ENCODE measurements around the gene ERCC6L2.

ERCC6L2 gene

DNA sequence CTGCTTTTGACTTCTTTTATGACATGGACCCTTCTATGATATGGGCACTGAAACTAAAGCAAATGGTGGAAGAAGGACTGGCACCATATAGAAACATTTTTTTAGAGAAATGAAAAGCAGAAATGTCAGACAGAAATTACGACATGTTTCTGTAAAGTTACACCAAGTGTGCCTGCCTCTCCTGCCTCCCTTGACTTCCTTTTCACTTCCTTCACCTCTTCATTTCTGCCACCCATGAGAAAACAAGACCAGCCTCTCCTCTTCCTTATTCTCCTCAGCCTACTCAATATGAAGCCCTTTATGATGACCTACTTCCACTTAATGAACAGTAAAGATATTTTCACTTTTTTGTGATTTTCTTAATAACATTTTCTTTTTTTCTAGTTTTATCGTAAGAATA is 44.5 kb downstream of the ERCC6L2 start:
- no peak for DNase-seq (ENCODE audit: low spot score in 2 of 2)
- H3K27me3 Mint-ChIP-seq = no peaks in the 10 kb centered on the region
- no peak for ATAC-seq (ENCODE audit: low read depth)
- H3K27ac Mint-ChIP-seq = no peak overlapping the region
- H3K4me3 Mint-ChIP-seq = no peak overlapping the region
- no peaks in the 10 kb centered on the region for H3K9me3 Mint-ChIP-seq
- no peaks in the 10 kb centered on the region for H3K4me1 Mint-ChIP-seq
- H3K36me3 Mint-ChIP-seq = peaks cover 23% of the 10 kb centered on the region

DNA sequence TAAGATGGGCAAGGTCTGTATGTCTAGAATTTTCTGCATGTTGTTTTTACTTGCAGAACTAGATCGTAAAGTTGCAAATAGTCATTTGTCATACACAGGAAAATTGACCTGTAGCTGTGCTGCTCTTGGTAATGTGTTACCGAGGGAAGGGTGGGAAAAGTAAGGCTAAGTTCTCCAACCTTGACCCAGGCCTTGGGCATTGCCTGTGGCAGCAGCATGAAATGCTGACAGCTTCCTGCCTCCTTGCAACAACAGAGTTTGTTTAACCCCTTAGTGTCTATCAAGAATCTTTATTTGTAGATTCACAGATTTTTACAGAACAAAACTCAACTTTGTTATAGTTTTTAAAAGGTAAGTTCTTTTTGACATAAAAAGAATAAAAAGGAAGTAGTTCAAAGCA is 48.3 kb downstream of the ERCC6L2 start:
- H3K27ac Mint-ChIP-seq = no peak overlapping the region
- H3K9me3 Mint-ChIP-seq = no peaks in the 10 kb centered on the region
- no peak for ATAC-seq (ENCODE audit: low read depth)
- H3K27me3 Mint-ChIP-seq = no peaks in the 10 kb centered on the region
- H3K4me3 Mint-ChIP-seq = no peak overlapping the region
- no peak for DNase-seq (ENCODE audit: low spot score in 2 of 2)
- peaks cover 25% of the 10 kb centered on the region for H3K36me3 Mint-ChIP-seq
- H3K4me1 Mint-ChIP-seq = no peaks in the 10 kb centered on the region

DNA sequence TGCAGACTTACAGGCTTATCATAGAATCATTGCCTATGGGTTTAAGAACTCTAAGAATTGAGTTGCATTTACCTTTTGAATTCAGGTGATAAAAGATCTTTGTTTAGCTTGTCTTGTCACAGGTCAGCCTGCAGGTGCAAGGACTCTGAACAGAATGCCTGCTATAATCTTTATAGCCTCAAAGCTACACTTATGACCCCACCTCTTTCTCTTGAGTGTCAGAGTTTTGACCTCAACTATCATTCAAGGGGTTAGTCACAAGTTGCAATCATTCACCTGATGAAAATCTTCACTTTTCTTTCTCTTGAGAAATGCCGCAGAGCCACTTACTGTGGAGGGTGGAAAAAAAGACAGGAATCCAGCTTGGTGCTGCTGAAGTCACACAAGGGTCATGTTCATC is 49.5 kb downstream of the ERCC6L2 start:
- H3K27me3 Mint-ChIP-seq = no peaks in the 10 kb centered on the region
- H3K9me3 Mint-ChIP-seq = no peaks in the 10 kb centered on the region
- no peak overlapping the region for H3K4me3 Mint-ChIP-seq
- DNase-seq (ENCODE audit: low spot score in 2 of 2) (no peak), ATAC-seq (ENCODE audit: low read depth) (no peak)
- H3K36me3 Mint-ChIP-seq = peaks cover 25% of the 10 kb centered on the region
- H3K4me1 Mint-ChIP-seq = no peaks in the 10 kb centered on the region
- no peak overlapping the region for H3K27ac Mint-ChIP-seq

DNA sequence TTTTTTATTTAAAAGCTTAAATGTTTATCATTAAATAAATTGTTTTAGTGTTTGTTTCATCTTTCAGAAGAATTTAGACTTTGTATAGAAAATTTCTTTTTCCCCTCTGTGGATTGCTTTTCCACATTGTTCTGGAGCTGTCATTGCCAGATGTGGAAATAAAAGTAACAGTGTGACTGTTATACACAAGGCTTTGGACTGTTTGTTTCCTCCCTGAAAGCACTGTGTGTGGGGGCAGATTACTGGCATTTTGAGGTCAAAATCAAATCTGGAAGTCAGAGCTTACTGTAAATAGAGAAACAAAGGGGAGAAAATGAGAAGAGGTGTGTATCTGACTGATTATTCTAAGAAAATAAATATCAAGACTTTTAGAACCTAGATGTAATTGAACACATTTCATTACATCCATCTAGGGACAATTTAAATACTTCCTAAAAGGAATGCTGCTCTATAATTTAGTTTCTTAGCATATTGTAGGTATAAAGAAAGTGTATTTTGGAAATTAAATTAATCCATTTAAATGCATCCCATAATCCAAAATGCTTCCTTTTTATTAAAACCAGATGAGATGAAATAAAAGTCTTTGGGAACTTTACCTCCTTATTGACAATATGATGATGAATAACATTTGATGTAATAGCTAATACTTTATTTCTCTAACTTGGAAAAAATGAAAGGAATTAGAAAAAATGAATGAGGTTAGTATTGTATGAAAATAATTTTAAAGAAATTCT is 51.9 kb downstream of the ERCC6L2 start:
- H3K36me3 Mint-ChIP-seq = peaks cover 40% of the 10 kb centered on the region
- H3K4me3 Mint-ChIP-seq = no peak overlapping the region
- no peak for DNase-seq (ENCODE audit: low spot score in 2 of 2)
- no peak overlapping the region for H3K27ac Mint-ChIP-seq
- no peaks in the 10 kb centered on the region for H3K27me3 Mint-ChIP-seq
- H3K9me3 Mint-ChIP-seq = no peaks in the 10 kb centered on the region
- no peaks in the 10 kb centered on the region for H3K4me1 Mint-ChIP-seq
- ATAC-seq (ENCODE audit: low read depth) = no peak

DNA sequence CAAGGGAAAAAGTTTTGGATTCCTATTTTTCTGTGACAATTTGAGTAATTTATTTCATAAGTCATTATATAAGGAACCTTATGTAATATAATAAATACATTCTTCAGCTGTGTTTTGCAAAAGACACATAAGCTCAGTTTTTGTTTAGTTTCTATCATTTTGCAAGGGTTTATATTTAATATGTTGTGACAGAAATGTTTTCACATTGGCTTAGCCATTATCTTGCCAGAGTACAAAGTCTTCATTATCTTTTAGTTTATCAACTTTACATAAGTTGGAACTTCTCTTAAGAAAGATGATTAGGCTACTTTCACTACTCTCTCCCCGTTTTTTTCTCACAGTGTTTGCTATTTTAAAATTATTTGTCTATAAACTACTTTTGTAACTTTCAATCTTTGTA is 54.8 kb downstream of the ERCC6L2 start:
- Mint-ChIP-seq H3K4me1 (no peaks in the 10 kb centered on the region), H3K27me3 (no peaks in the 10 kb centered on the region), H3K27ac (no peak overlapping the region), H3K4me3 (no peak overlapping the region), H3K36me3 (peaks cover 44% of the 10 kb centered on the region), H3K9me3 (peaks cover under 1% of the 10 kb centered on the region)
- DNase-seq (ENCODE audit: low spot score in 2 of 2) (no peak), ATAC-seq (ENCODE audit: low read depth) (no peak)

DNA sequence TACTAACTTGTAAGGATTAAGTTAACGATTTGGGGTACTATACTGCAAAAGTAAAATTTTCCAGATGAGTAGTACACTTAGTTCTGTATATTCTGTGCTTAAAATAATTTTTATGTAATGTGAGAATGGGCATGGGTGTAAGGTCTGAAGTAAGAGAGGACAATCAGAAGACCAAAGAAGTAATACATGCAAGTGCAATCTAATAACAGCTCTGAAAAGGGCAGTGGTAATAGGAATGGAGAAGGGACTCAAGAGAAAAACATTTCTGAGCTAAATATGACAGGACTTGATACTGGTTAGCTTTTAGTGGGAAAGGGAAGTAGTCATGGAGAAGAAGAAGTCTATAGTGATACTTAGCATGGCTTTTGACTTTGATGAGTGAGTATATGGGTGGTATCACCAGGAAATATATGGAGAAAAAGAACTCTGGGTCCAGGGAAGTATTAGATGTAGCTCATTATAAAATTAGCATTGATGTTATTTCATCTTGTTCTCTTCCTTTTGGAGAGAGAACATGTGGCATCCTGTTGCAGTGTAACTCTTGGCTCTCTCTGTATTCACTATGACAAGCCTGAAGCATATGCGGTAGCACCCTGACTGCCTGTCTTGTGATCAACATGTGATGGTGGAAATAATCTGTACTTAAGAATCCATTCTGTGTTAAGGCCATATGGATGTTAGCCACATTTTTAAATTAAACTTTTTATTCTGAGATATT is 60.5 kb downstream of the ERCC6L2 start:
- no peaks in the 10 kb centered on the region for H3K4me1 Mint-ChIP-seq
- no peak overlapping the region for H3K27ac Mint-ChIP-seq
- peaks cover 70% of the 10 kb centered on the region for H3K36me3 Mint-ChIP-seq
- DNase-seq (ENCODE audit: low spot score in 2 of 2) (no peak), ATAC-seq (ENCODE audit: low read depth) (no peak)
- H3K4me3 Mint-ChIP-seq = no peak overlapping the region
- H3K9me3 Mint-ChIP-seq = peaks cover 18% of the 10 kb centered on the region
- H3K27me3 Mint-ChIP-seq = no peaks in the 10 kb centered on the region

DNA sequence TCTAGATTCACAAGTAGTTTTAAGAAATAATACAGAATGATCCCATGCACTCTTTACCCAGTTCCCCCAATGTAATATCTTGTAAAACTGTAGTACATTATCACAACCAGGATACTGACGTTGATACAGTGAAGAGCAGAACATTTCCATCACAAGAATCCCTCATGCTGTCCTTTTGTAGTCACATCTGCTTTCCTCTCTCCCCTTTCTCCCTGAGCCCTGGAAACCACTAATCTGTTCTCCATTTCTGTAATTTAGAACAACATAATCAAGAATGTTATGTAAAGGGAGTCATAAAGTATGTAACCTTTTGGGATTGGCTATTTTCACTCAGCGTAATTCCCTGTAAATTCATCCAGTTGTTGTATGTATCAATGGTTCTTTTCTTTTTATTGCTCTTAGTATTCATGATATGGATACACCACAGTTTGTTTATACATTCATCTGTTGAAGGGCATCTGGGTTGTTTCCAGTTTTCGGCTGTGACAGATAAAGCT is 61.1 kb downstream of the ERCC6L2 start:
- Mint-ChIP-seq H3K4me3 (no peak overlapping the region), H3K36me3 (peaks cover 66% of the 10 kb centered on the region), H3K27me3 (no peaks in the 10 kb centered on the region), H3K9me3 (peaks cover 18% of the 10 kb centered on the region), H3K4me1 (no peaks in the 10 kb centered on the region), H3K27ac (no peak overlapping the region)
- DNase-seq (ENCODE audit: low spot score in 2 of 2) (no peak), ATAC-seq (ENCODE audit: low read depth) (no peak)

DNA sequence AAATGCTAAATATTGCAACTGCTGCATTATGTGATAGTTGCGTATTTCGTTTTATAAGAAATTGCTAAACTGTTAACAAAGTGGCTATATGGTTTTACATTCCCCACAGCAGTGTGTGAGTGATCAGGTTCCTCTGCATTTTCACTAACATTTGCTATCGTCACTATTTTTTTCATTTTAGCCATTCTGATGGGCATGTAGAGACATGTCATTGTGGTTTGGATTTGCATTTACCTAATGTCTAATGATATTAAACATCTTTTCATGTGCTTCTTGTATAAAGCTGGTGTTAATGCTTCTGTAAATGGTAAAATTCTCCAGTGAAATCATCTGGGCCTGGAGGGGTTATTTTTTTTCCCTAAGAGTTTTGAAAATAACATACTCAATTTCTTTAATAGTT is 61.6 kb downstream of the ERCC6L2 start:
- Mint-ChIP-seq H3K36me3 (peaks cover 68% of the 10 kb centered on the region), H3K4me1 (no peaks in the 10 kb centered on the region), H3K27me3 (no peaks in the 10 kb centered on the region), H3K27ac (no peak overlapping the region), H3K4me3 (no peak overlapping the region), H3K9me3 (peaks cover 18% of the 10 kb centered on the region)
- ATAC-seq (ENCODE audit: low read depth) = no peak
- no peak for DNase-seq (ENCODE audit: low spot score in 2 of 2)

DNA sequence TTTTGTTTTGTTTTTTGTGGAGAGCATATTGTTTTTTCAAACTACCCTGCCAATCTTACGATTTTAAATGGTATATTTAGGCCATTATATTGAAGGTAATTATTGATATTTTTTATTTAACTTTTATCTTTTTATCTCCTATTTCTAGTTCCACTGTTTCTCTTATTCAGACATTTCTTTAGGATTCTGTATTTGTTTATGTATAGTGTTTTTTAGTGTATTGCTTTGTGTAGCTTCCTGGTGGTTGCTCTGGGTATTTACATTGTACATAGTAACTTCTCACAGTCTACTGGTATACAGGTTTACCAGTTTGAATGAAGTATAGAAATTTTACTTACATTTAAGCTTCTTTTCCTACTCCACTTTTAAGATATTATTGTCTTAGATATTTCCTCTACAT is 63.2 kb downstream of the ERCC6L2 start:
- DNase-seq (ENCODE audit: low spot score in 2 of 2) = no peak
- H3K36me3 Mint-ChIP-seq = peaks cover 69% of the 10 kb centered on the region
- ATAC-seq (ENCODE audit: low read depth) = no peak
- peaks cover 20% of the 10 kb centered on the region for H3K9me3 Mint-ChIP-seq
- no peak overlapping the region for H3K4me3 Mint-ChIP-seq
- no peak overlapping the region for H3K27ac Mint-ChIP-seq
- no peaks in the 10 kb centered on the region for H3K4me1 Mint-ChIP-seq
- no peaks in the 10 kb centered on the region for H3K27me3 Mint-ChIP-seq

DNA sequence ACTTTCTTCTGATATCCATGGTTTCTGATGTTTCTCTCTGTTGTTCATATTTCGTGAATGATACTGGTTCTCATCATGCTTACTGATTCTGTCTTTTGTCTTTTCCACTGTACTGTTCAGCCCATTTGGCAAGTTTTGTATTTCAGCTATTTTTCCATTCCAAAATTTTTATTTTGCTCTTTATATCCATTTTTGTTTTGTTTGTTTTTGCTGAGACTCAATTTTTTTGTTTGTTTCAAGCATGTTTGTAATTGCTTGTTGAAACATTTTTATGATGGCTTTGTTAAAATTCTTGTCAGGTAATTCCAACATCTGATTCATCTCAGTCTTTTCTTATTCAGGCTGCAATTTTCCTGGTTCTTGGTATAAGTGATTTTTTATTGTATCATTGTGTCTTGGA is 64.0 kb downstream of the ERCC6L2 start:
- H3K27ac Mint-ChIP-seq = no peak overlapping the region
- ATAC-seq (ENCODE audit: low read depth) = no peak
- H3K9me3 Mint-ChIP-seq = peaks cover 20% of the 10 kb centered on the region
- H3K4me1 Mint-ChIP-seq = no peaks in the 10 kb centered on the region
- no peak overlapping the region for H3K4me3 Mint-ChIP-seq
- H3K27me3 Mint-ChIP-seq = no peaks in the 10 kb centered on the region
- DNase-seq (ENCODE audit: low spot score in 2 of 2) = no peak
- H3K36me3 Mint-ChIP-seq = peaks cover 75% of the 10 kb centered on the region

DNA sequence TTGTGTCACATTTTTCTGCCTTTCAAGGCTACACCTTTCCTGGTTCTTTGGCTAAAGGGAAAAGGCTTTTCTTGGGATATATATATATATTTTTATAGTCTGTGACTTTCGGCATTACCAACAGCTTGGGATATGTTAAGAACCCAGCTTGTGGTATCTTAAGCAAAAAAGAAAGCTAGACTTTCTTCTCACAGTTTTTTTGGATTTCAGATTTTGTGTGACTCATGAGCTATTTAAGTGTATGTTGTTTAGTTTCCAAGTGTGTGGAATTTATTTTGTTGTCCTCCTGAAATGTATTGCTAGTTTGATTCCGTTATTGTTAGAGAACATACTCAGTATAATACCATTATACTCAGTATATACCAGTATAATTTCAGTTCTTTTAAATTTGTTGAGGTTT is 64.8 kb downstream of the ERCC6L2 start:
- Mint-ChIP-seq H3K4me1 (no peaks in the 10 kb centered on the region), H3K27me3 (no peaks in the 10 kb centered on the region), H3K27ac (no peak overlapping the region), H3K9me3 (peaks cover 21% of the 10 kb centered on the region), H3K36me3 (peaks cover 74% of the 10 kb centered on the region), H3K4me3 (no peak overlapping the region)
- ATAC-seq (ENCODE audit: low read depth) (no peak), DNase-seq (ENCODE audit: low spot score in 2 of 2) (no peak)

DNA sequence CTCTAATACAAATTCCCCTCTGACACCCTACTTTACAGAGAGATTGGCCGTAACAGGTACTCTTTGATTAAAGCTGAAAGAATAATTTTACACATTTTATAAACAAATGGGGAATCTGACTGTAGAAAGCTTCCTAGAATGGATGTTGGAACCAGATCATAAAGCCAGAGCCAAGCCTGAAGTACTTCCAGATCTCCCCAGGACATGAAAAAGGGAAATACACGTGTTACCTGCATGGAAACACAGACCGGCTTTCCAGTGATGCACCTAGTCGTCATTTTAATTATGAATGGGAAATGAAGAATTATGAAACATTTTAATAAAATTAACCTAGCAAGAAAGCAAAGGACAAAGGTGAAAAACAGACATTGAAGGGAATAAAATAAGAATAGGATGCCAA is 66.5 kb downstream of the ERCC6L2 start:
- Mint-ChIP-seq H3K36me3 (peaks cover 68% of the 10 kb centered on the region), H3K4me3 (no peak overlapping the region), H3K27me3 (no peaks in the 10 kb centered on the region), H3K4me1 (no peaks in the 10 kb centered on the region), H3K9me3 (peaks cover 23% of the 10 kb centered on the region), H3K27ac (no peak overlapping the region)
- no peak for ATAC-seq (ENCODE audit: low read depth)
- no peak for DNase-seq (ENCODE audit: low spot score in 2 of 2)

DNA sequence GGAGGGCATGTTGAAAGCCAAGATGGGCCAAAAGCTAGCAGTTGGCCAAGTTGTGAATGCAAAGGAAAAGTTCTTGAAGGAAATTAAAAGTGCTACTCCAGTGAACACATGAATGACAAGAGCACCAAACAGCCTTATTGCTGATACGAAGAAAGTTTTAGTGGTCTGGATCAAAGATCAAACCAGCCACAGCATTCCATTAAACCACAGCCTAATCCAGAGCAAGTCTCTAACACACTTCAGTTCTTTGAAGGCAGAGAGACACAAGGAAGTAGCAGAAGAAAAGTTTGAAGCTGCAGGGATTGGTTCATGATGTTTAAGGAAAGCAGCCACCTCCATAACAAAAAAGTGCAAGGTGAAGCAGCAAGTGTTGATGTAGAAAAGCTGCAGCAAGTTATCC is 71.6 kb downstream of the ERCC6L2 start:
- H3K4me3 Mint-ChIP-seq = no peak overlapping the region
- DNase-seq (ENCODE audit: low spot score in 2 of 2) = no peak
- no peak overlapping the region for H3K27ac Mint-ChIP-seq
- peaks cover 25% of the 10 kb centered on the region for H3K9me3 Mint-ChIP-seq
- no peaks in the 10 kb centered on the region for H3K27me3 Mint-ChIP-seq
- no peaks in the 10 kb centered on the region for H3K4me1 Mint-ChIP-seq
- no peak for ATAC-seq (ENCODE audit: low read depth)
- H3K36me3 Mint-ChIP-seq = peaks cover 58% of the 10 kb centered on the region

DNA sequence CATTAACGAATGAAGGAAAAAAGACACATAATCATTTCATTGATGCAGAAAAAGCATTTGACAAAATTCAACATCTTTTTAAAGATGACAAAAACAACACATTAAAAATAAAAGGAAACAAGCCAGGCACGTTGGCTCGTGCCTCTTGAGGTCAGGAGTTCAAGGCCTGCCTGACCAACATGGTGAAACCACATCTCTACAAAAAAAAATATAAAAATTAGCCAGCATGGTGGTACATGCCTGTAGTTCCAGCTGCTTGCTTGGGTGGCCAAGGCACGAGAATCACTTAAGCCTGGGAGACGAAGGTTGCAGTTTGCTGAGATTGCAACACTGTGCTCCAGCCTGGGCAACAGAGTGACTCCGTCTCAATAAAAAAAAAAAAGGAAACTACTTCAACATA is 77.0 kb downstream of the ERCC6L2 start:
- DNase-seq (ENCODE audit: low spot score in 2 of 2) (no peak), ATAC-seq (ENCODE audit: low read depth) (no peak)
- Mint-ChIP-seq H3K36me3 (peaks cover 46% of the 10 kb centered on the region), H3K4me3 (no peak overlapping the region), H3K4me1 (no peaks in the 10 kb centered on the region), H3K27ac (no peak overlapping the region), H3K9me3 (peaks cover 16% of the 10 kb centered on the region), H3K27me3 (no peaks in the 10 kb centered on the region)

DNA sequence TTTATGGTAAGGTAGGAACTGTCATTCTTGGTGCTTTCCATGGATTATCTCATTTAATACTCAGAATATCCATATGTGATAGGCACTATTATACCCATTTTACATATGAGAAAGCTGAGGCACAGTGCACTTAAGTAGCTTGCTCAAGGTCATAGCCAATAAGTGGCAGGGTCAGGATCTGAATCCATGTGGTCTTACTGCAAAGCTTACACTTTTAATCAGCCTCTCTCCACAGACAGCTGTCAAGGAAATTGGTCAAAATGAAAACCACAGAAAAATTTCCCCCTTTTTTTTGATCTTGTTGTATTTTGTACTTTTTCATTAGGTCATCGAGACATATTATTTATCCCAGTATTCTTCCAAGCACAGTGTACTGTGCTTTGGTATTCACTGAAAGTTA is 78.5 kb downstream of the ERCC6L2 start:
- Mint-ChIP-seq H3K4me1 (no peaks in the 10 kb centered on the region), H3K9me3 (peaks cover 13% of the 10 kb centered on the region), H3K27ac (no peak overlapping the region), H3K27me3 (no peaks in the 10 kb centered on the region), H3K36me3 (peaks cover 46% of the 10 kb centered on the region), H3K4me3 (no peak overlapping the region)
- no peak for DNase-seq (ENCODE audit: low spot score in 2 of 2)
- no peak for ATAC-seq (ENCODE audit: low read depth)
